ENCODE measurements around the gene SPATA46.

SPATA46 gene

DNA sequence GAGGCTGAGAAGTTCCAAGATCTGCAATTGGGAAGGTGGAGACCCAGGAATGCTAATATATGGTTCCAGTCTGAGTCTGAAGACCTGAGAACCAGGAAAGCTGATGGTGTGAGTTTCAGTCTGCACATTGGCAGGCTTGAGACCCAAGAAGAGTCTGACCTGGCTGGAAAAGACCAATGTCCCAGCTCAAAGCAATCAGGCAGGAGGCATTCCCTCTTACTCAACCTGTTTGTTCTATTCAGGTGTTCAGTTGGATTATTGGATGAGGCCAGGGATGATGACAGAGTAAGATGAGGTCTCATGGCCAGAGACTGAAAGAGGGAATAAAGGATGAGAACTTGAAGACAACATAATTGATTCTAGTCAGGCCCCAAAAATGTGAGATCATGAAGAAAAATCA is 50.1 kb downstream of the SPATA46 start:
- TF ChIP-seq ZNF48 (tag by site-specific recombination; IDR thresholded peaks at IDR 0.05) (no peak), AEBP2 (tag by site-specific recombination; IDR thresholded peaks at IDR 0.05; ENCODE audit: borderline replicate concordance) (no peak), ZXDB (tag by site-specific recombination; IDR thresholded peaks at IDR 0.05) (no peak), ZSCAN16 (tag by site-specific recombination; IDR thresholded peaks at IDR 0.05) (no peak), ZNF704 (tag by site-specific recombination; IDR thresholded peaks at IDR 0.05) (no peak), ZNF654 (tag by site-specific recombination; IDR thresholded peaks at IDR 0.05; ENCODE audit: low read depth) (no peak), BCL6B (tag by site-specific recombination; IDR thresholded peaks at IDR 0.05) (no peak), TSHZ1 (tag by site-specific recombination; IDR thresholded peaks at IDR 0.05; ENCODE audit: borderline replicate concordance) (no peak), SETDB1 (IDR thresholded peaks at IDR 0.05; ENCODE audit: insufficient read length, low read length) (no peak), ZNF184 (tag by site-specific recombination; IDR thresholded peaks at IDR 0.05) (no peak)
- no peak overlapping the region for H3K27ac ChIP-seq (ENCODE audit: extremely low read depth, low read depth, low read length)
- ChIA-PET CTCF (no interaction called here), POLR2A (no interaction called here)
- no peak overlapping the region for H3K4me3 ChIP-seq (ENCODE audit: low read depth, low read length)
- H3K4me1 ChIP-seq (ENCODE audit: control insufficient read depth, insufficient read depth, low read length) = 0 out of 2 replicates have a peak, but pooled peaks cover 2% of the 10 kb centered on the region
- no peaks in the 10 kb centered on the region for H3K9me3 ChIP-seq (ENCODE audit: control insufficient read depth, insufficient read depth, low read depth, low read length)
- H3K36me3 ChIP-seq (ENCODE audit: control insufficient read depth in 2 of 2, insufficient read depth in 1 of 2, low read length in 2 of 2) = no peaks in the 10 kb centered on the region

- ChIA-PET CTCF (no interaction called here), POLR2A (no interaction called here)
- Histone ChIP-seq H3K27ac (ENCODE audit: extremely low read depth, low read depth, low read length) (no peak overlapping the region), H3K4me3 (ENCODE audit: low read depth, low read length) (no peak overlapping the region), H3K9me3 (ENCODE audit: control insufficient read depth, insufficient read depth, low read depth, low read length) (no peaks in the 10 kb centered on the region), H3K4me1 (ENCODE audit: control insufficient read depth, insufficient read depth, low read length) (0 out of 2 replicates have a peak, but pooled peaks cover 2% of the 10 kb centered on the region), H3K36me3 (ENCODE audit: control insufficient read depth in 2 of 2, insufficient read depth in 1 of 2, low read length in 2 of 2) (no peaks in the 10 kb centered on the region)
- no peak for TF ChIP-seq ZNF692 (tag by site-specific recombination; IDR thresholded peaks at IDR 0.05)
- no peak for TF ChIP-seq GLI2 (tag by site-specific recombination; IDR thresholded peaks at IDR 0.05; ENCODE audit: borderline replicate concordance, low read depth)
- no peak for TF ChIP-seq ZNF175 (tag by site-specific recombination; IDR thresholded peaks at IDR 0.05)
- no peak for TF ChIP-seq OVOL3 (tag by site-specific recombination; IDR thresholded peaks at IDR 0.05)
- no peak for TF ChIP-seq ZNF560 (tag by site-specific recombination; IDR thresholded peaks at IDR 0.05; ENCODE audit: borderline replicate concordance)
- TF ChIP-seq ZNF48 (tag by site-specific recombination; IDR thresholded peaks at IDR 0.05) = no peak
Observed at GRCh38 chr1:162324396-162324795, 52.3 kb downstream of the SPATA46 start.

Data from HEK293 (cell line).